ENCODE results near the gene SLC35G4. TPM values are rescaled to one million over a fixed set of nuclear protein-coding genes. Genes with fewer than 3 reads are reported as not detected.
"Not testable (repeated sequence)": the region's sequence is repeated elsewhere in the genome, so short reads cannot be mapped to it uniquely, and the experiment has no call there.

SLC35G4 gene
- polyA plus RNA-seq (ENCODE audit: insufficient read length in 3 of 3), result not detected

GRCh38 chr18:11609488-11609887 is at the start of gene SLC35G4:
TSS of gene SLC35G4 (plus strand) at chr18:11609596. CDS start at chr18:11609596, 0 bp downstream.
- not testable (repeated sequence) for DNase-seq (ENCODE audit: low read depth in 3 of 3, low spot score in 2 of 3)

GRCh38 chr18:11561293-11561692 is 48.1 kb upstream of the SLC35G4 start:
- no peak for DNase-seq (ENCODE audit: low read depth in 3 of 3, low spot score in 2 of 3)

- DNase-seq (ENCODE audit: low read depth in 3 of 3, low spot score in 2 of 3), result no peak
Measured at GRCh38 chr18:11565716-11566115, 43.7 kb upstream of the SLC35G4 start.

GRCh38 chr18:11566236-11566965 is 43.0 kb upstream of the SLC35G4 start:
- DNase-seq (ENCODE audit: low read depth in 3 of 3, low spot score in 2 of 3), result no peak

- no peak for DNase-seq (ENCODE audit: low read depth in 3 of 3, low spot score in 2 of 3)
Measured at GRCh38 chr18:11567396-11567795, 42.0 kb upstream of the SLC35G4 start.

- DNase-seq (ENCODE audit: low read depth in 3 of 3, low spot score in 2 of 3), result no peak
Measured at GRCh38 chr18:11570073-11570588, 39.3 kb upstream of the SLC35G4 start.

GRCh38 chr18:11570769-11571412 is 38.5 kb upstream of the SLC35G4 start:
- no peak for DNase-seq (ENCODE audit: low read depth in 3 of 3, low spot score in 2 of 3)

- no peak for DNase-seq (ENCODE audit: low read depth in 3 of 3, low spot score in 2 of 3)
Measured at GRCh38 chr18:11572201-11572600, 37.2 kb upstream of the SLC35G4 start.

GRCh38 chr18:11574545-11574944 is 34.9 kb upstream of the SLC35G4 start:
- DNase-seq (ENCODE audit: low read depth in 3 of 3, low spot score in 2 of 3), result no peak

- DNase-seq (ENCODE audit: low read depth in 3 of 3, low spot score in 2 of 3), result no peak
Measured at GRCh38 chr18:11577271-11578112, 31.9 kb upstream of the SLC35G4 start.

GRCh38 chr18:11578799-11579198 is 30.6 kb upstream of the SLC35G4 start:
- DNase-seq (ENCODE audit: low read depth in 3 of 3, low spot score in 2 of 3), result no peak

- DNase-seq (ENCODE audit: low read depth in 3 of 3, low spot score in 2 of 3), result no peak
Measured at GRCh38 chr18:11579916-11580315, 29.5 kb upstream of the SLC35G4 start.

- DNase-seq (ENCODE audit: low read depth in 3 of 3, low spot score in 2 of 3), result no peak
Measured at GRCh38 chr18:11581286-11581685, 28.1 kb upstream of the SLC35G4 start.

GRCh38 chr18:11585596-11585995 is 23.8 kb upstream of the SLC35G4 start:
- no peak for DNase-seq (ENCODE audit: low read depth in 3 of 3, low spot score in 2 of 3)

- DNase-seq (ENCODE audit: low read depth in 3 of 3, low spot score in 2 of 3), result no peak
Measured at GRCh38 chr18:11586896-11587295, 22.5 kb upstream of the SLC35G4 start.

GRCh38 chr18:11587432-11587831 is 22.0 kb upstream of the SLC35G4 start:
- no peak for DNase-seq (ENCODE audit: low read depth in 3 of 3, low spot score in 2 of 3)

GRCh38 chr18:11587846-11588245 is 21.6 kb upstream of the SLC35G4 start:
- DNase-seq (ENCODE audit: low read depth in 3 of 3, low spot score in 2 of 3), result no peak

- DNase-seq (ENCODE audit: low read depth in 3 of 3, low spot score in 2 of 3), result no peak
Measured at GRCh38 chr18:11591957-11592356, 17.4 kb upstream of the SLC35G4 start.

GRCh38 chr18:11600321-11600720 is 9.1 kb upstream of the SLC35G4 start:
- no peak for DNase-seq (ENCODE audit: low read depth in 3 of 3, low spot score in 2 of 3)

- DNase-seq (ENCODE audit: low read depth in 3 of 3, low spot score in 2 of 3), result no peak
Measured at GRCh38 chr18:11607906-11608305, 1.5 kb upstream of the SLC35G4 start.

- not testable (repeated sequence) for DNase-seq (ENCODE audit: low read depth in 3 of 3, low spot score in 2 of 3)
Measured at GRCh38 chr18:11608618-11609017, 778 bp upstream of the SLC35G4 start.

Data from right renal cortex interstitium (tissue), 3 donors.